PC-3 (cell line): ENCODE results near the gene COX7A2L. TPM values are rescaled to one million over a fixed set of nuclear protein-coding genes. Genes with fewer than 3 reads are reported as not detected.

Source experiments
- ATAC-seq: fragments of 200-7000 bp; cut with Tn5 transposase; 2 replicates; pipeline ENCODE4 v1.9.1; 2020; ENCODE audit warnings: mild to moderate bottlenecking, moderate library complexity
- BruUV-seq: library from RNA; stranded (reverse); fragments of 400-500 nt; replicated peaks from 2 replicates; lab custom pipeline; 2021; lab: Mats Ljungman, UMichigan
- CTCF ChIA-PET: fragments of 300-600 bp; sonication (Branson Sonifier 250); formaldehyde crosslinking; loops from one replicate; lab custom pipeline; 2022; ENCODE audit warnings: antibody characterized with exemption; lab: Charles Lee
- POLR2A ChIA-PET: fragments of 300-600 bp; sonication (Branson Sonifier 250); formaldehyde crosslinking; loops from one replicate; lab custom pipeline; 2022; ENCODE audit warnings: antibody characterized with exemption; ENCODE audit not compliant: unreplicated experiment; lab: Charles Lee
- DNase-seq: peaks from one replicate; pipeline ENCODE4 v3.0.0-alpha.2; 2015
- H2AFZ ChIP-seq: fragments of 300-600 bp; sonication (generic); 2 replicates; pipeline ENCODE4 v1.6.0; 2016; ENCODE audit warnings: antibody characterized with exemption, low read length
- H3F3A ChIP-seq: fragments of 300-600 bp; sonication (generic); one replicate; pipeline ENCODE4 v1.6.0; 2017; ENCODE audit warnings: antibody characterized with exemption, low read length, control low read depth, mild to moderate bottlenecking; ENCODE audit not compliant: unreplicated experiment
- H3K27ac ChIP-seq: fragments of 300-600 bp; sonication (generic); 2 replicates; pipeline ENCODE4 v1.5.1; 2016; ENCODE audit warnings: mild to moderate bottlenecking, low read length
- H3K27me3 ChIP-seq: fragments of 300-600 bp; sonication (generic); 2 replicates; pipeline ENCODE4 v1.6.1; 2016; ENCODE audit warnings: low read length, mixed read lengths
- H3K36me3 ChIP-seq: fragments of 300-600 bp; sonication (generic); 2 replicates; pipeline ENCODE4 v1.6.1; 2016; ENCODE audit warnings: low read depth, mixed run types, low read length, mixed read lengths
- H3K4me1 ChIP-seq: fragments of 300-600 bp; sonication (generic); 2 replicates; pipeline ENCODE4 v1.5.1; 2016; ENCODE audit warnings: low read length; ENCODE audit not compliant: insufficient read depth
- H3K4me2 ChIP-seq: fragments of 300-600 bp; sonication (generic); 2 replicates; pipeline ENCODE4 v1.6.0; 2016; ENCODE audit warnings: low read length
- H3K4me3 ChIP-seq: fragments of 300-600 bp; sonication (generic); 2 replicates; pipeline ENCODE4 v1.5.1; 2016; ENCODE audit warnings: mild to moderate bottlenecking, low read length, mixed read lengths
- H3K79me2 ChIP-seq: fragments of 300-600 bp; sonication (generic); 2 replicates; pipeline ENCODE4 v1.6.1; 2017; ENCODE audit warnings: low read length, mixed read lengths
- H3K9ac ChIP-seq: fragments of 300-600 bp; sonication (generic); 2 replicates; pipeline ENCODE4 v1.6.0; 2016; ENCODE audit warnings: mild to moderate bottlenecking, low read length
- H3K9me2 ChIP-seq: fragments of 300-600 bp; sonication (generic); replicated peaks from 2 replicates; pipeline ENCODE4 v1.6.1; 2016; ENCODE audit warnings: mixed run types, low read length, mixed read lengths
- H3K9me3 ChIP-seq: fragments of 300-600 bp; sonication (generic); 2 replicates; pipeline ENCODE4 v1.6.1; 2016; ENCODE audit warnings: low read length, mixed read lengths
- H4K20me1 ChIP-seq: fragments of 300-600 bp; sonication (generic); 2 replicates; pipeline ENCODE4 v1.6.1; 2016; ENCODE audit warnings: low read length, mixed read lengths
- EZH2 ChIP-seq: fragments of 300-600 bp; sonication (generic); IDR thresholded peaks from one replicate; pipeline ENCODE4 v1.6.1; 2017; ENCODE audit warnings: antibody characterized with exemption, mild to moderate bottlenecking, low read length; ENCODE audit not compliant: unreplicated experiment
- EZH2phosphoT487 ChIP-seq: fragments of 300-600 bp; sonication (generic); IDR thresholded peaks from 2 replicates; pipeline ENCODE4 v1.6.1; 2018; ENCODE audit warnings: mild to moderate bottlenecking, antibody characterized with exemption, low read length, borderline replicate concordance
- intact Hi-C: fragments of 100-400 bp; cut with micrococcal nuclease; formaldehyde crosslinking; loops from 2 replicates; pipeline ENCODE4 v1.9.0; 2023
- total RNA-seq: library from RNA; depleted of rRNA; stranded (reverse); fragments of >200 nt; gene quantifications from 2 replicates; pipeline ENCODE4 v1.2.3, GENCODE V29; 2014
- TF ChIP-seq, protein P1 (sequence below): fragments of 300-600 bp; sonication (generic); conservative IDR thresholded peaks from 2 replicates; pipeline ENCODE4 v1.5.1; 2017; ENCODE audit warnings: antibody characterized with exemption, low read depth, mild to moderate bottlenecking, low read length

The COX7A2L gene
- total RNA-seq, 1 experiment from 2014 or later, result 120 TPM

- H3K27me3 ChIP-seq, result no peaks in the 10 kb centered on the region
- no TSS peak for BruUV-seq
- intact Hi-C loops, result no loop called here
- H3K9ac ChIP-seq, result no peak overlapping the region
- no peaks in the 10 kb centered on the region for H3K9me2 ChIP-seq
- H3K4me1 ChIP-seq, result peaks cover 9% of the 10 kb centered on the region
- TF ChIP-seq EZH2phosphoT487 (no peak), EZH2 (no peak)
- TF ChIP-seq, protein P1, sequence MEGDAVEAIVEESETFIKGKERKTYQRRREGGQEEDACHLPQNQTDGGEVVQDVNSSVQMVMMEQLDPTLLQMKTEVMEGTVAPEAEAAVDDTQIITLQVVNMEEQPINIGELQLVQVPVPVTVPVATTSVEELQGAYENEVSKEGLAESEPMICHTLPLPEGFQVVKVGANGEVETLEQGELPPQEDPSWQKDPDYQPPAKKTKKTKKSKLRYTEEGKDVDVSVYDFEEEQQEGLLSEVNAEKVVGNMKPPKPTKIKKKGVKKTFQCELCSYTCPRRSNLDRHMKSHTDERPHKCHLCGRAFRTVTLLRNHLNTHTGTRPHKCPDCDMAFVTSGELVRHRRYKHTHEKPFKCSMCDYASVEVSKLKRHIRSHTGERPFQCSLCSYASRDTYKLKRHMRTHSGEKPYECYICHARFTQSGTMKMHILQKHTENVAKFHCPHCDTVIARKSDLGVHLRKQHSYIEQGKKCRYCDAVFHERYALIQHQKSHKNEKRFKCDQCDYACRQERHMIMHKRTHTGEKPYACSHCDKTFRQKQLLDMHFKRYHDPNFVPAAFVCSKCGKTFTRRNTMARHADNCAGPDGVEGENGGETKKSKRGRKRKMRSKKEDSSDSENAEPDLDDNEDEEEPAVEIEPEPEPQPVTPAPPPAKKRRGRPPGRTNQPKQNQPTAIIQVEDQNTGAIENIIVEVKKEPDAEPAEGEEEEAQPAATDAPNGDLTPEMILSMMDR, result no peak
- H2AFZ ChIP-seq, result no peak overlapping the region
- ChIA-PET CTCF (no interaction called here), POLR2A (interaction anchor here (0.7 kb wide), 1 partner anchor 1206 kb away, joined by 10 read pairs; no protein-coding TSS in a partner anchor)
- ATAC-seq, result no peak
- no peak overlapping the region for H3K27ac ChIP-seq
- no peaks in the 10 kb centered on the region for H3F3A ChIP-seq
- no peaks in the 10 kb centered on the region for H3K79me2 ChIP-seq
- H3K36me3 ChIP-seq, result peaks cover 28% of the 10 kb centered on the region; the same call in 1 of the 2 replicates
- no peak for DNase-seq
- H3K9me3 ChIP-seq, result no peaks in the 10 kb centered on the region
- no peak overlapping the region for H3K4me2 ChIP-seq
- no peaks in the 10 kb centered on the region for H4K20me1 ChIP-seq
- H3K4me3 ChIP-seq, result no peak overlapping the region
Measured at GRCh38 chr2:42331569-42332284, 29.3 kb downstream of the COX7A2L start.

DNA sequence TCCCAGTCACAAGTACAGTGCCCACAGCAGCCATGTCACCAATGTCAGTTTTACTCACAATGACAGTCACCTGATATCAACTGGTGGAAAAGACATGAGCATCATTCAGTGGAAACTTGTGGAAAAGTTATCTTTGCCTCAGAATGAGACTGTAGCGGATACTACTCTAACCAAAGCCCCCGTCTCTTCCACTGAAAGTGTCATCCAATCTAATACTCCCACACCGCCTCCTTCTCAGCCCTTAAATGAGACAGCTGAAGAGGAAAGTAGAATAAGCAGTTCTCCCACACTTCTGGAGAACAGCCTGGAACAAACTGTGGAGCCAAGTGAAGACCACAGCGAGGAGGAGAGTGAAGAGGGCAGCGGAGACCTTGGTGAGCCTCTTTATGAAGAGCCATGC is 31.3 kb downstream of the COX7A2L start:
- DNase-seq (no peak), ATAC-seq (no peak)
- POLR2A ChIA-PET, result no interaction called here
- H3K9me3 ChIP-seq, result no peaks in the 10 kb centered on the region
- no TSS peak for BruUV-seq
- H3K9me2 ChIP-seq, result no peaks in the 10 kb centered on the region
- no peaks in the 10 kb centered on the region for H3F3A ChIP-seq
- H3K9ac ChIP-seq, result no peak overlapping the region
- H3K27ac ChIP-seq, result no peak overlapping the region
- H3K27me3 ChIP-seq, result no peaks in the 10 kb centered on the region
- CTCF ChIA-PET, result interaction anchor here (1.8 kb wide), 1 partner anchor 242 kb away, joined by 9 read pairs; no protein-coding TSS in a partner anchor
- peaks cover 9% of the 10 kb centered on the region for H3K4me1 ChIP-seq
- TF ChIP-seq, protein P1, result no peak
- TF ChIP-seq EZH2phosphoT487 (no peak), EZH2 (no peak)
- H3K79me2 ChIP-seq, result no peaks in the 10 kb centered on the region
- H4K20me1 ChIP-seq, result no peaks in the 10 kb centered on the region
- H3K4me2 ChIP-seq, result no peak overlapping the region
- peaks cover 24% of the 10 kb centered on the region; the same call in 1 of the 2 replicates for H3K36me3 ChIP-seq
- no peak overlapping the region for H3K4me3 ChIP-seq
- intact Hi-C loops, result loop anchor here (5.0 kb wide), 3 partner anchors 92 to 462 kb away; no protein-coding TSS in a partner anchor
- H2AFZ ChIP-seq, result no peak overlapping the region
